ENCODE measurements around the gene CLCF1. TPM values are rescaled to one million over a fixed set of nuclear protein-coding genes. Genes with fewer than 3 reads are reported as not detected.
A peak's percentile ranks its signal among the peaks of the same experiment; 100 is the strongest.

The CLCF1 gene
- total RNA-seq, 1 donor = 6.9 TPM

DNA sequence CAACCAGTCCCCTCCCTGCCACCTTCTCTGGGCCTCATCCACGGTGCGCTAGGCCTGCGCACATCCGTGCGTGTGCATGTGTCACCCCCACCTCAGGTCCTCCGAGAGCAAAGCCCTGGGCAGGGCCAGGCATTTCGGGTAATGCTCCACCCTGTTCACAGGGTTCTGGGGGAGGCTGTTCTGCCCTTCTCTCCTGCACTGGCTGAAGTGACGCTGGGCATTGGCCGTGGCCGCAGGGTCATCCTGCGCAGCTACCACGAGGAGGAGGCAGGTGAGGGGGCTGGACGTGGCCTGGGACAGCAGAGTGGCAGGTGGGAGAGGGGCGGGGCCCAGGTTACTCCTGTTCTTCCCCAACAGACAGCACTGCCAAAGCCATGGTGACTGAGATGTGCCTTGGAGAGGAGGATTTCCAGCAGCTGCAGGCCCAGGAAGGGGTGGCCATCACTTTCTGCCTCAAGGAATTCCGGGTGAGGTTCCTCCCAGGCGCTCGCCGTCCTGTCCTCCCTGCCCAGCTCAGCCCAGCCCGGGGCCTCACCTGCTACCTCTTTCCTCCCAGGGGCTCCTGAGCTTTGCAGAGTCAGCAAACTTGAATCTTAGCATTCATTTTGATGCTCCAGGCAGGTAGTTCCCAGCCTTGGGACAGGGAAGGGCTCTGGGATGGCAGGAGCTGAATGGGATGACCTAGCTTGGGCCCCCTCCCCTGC, 22.3 kb upstream of the CLCF1 start:
- peaks cover 46% of the 10 kb centered on the region for H3K79me2 ChIP-seq (ENCODE audit: insufficient read depth, low read length)
- H3K27ac ChIP-seq (ENCODE audit: low read depth, low read length) = no peak overlapping the region
- peaks cover 19% of the 10 kb centered on the region for H3K4me1 ChIP-seq (ENCODE audit: insufficient read depth, low read length)
- H2AFZ ChIP-seq (ENCODE audit: low read length) = no peak overlapping the region
- H3K9me3 ChIP-seq (ENCODE audit: low read depth, low read length) = no peaks in the 10 kb centered on the region
- peak; percentile 60 for DNase-seq (ENCODE audit: insufficient read length, low spot score, missing footprints)
- peaks cover 22% of the 10 kb centered on the region for H4K20me1 ChIP-seq (ENCODE audit: insufficient read depth, low read length)
- H3K4me2 ChIP-seq (ENCODE audit: insufficient read depth, low read length) = no peak overlapping the region
- no peak for TF ChIP-seq CTCF (IDR thresholded peaks at IDR 0.05; ENCODE audit: extremely low read depth, low read depth, low read length)
- H3K36me3 ChIP-seq (ENCODE audit: insufficient read depth, low read length) = peaks cover 38% of the 10 kb centered on the region
- no peak overlapping the region for H3K4me3 ChIP-seq (ENCODE audit: insufficient read depth, low read length)
- no peaks in the 10 kb centered on the region for H3K27me3 ChIP-seq (ENCODE audit: insufficient read depth, low read length)

DNA sequence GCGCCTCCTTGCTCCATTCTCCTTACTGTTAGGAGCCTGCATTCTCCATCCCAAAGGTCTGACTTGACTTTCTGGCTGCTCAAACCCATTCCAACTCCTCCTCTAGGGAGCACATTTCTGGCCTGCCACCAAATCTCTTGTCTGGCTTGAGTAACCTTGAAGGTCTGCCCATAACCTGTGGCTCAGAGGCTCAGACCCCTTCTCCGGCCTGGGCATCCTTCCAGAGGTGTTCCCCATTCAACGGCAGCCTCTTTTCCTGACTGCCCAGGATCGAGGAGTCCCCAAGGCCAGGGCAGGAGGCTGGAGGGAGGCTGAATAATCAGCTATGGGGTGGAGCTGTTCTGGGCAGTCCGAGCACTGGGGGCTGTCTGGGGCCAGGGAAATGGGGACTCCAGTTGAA, 20.6 kb upstream of the CLCF1 start:
- Histone ChIP-seq H3K27ac (ENCODE audit: low read depth, low read length) (no peak overlapping the region), H3K4me2 (ENCODE audit: insufficient read depth, low read length) (no peak overlapping the region), H3K4me3 (ENCODE audit: insufficient read depth, low read length) (no peak overlapping the region), H4K20me1 (ENCODE audit: insufficient read depth, low read length) (peaks cover 9% of the 10 kb centered on the region), H3K9me3 (ENCODE audit: low read depth, low read length) (no peaks in the 10 kb centered on the region), H3K79me2 (ENCODE audit: insufficient read depth, low read length) (peaks cover 31% of the 10 kb centered on the region), H3K4me1 (ENCODE audit: insufficient read depth, low read length) (peaks cover 13% of the 10 kb centered on the region), H3K27me3 (ENCODE audit: insufficient read depth, low read length) (no peaks in the 10 kb centered on the region), H3K36me3 (ENCODE audit: insufficient read depth, low read length) (peaks cover 26% of the 10 kb centered on the region), H2AFZ (ENCODE audit: low read length) (no peak overlapping the region)
- peak; percentile 43 for DNase-seq (ENCODE audit: insufficient read length, low spot score, missing footprints)
- no peak for TF ChIP-seq CTCF (IDR thresholded peaks at IDR 0.05; ENCODE audit: extremely low read depth, low read depth, low read length)

- no peak for TF ChIP-seq CTCF (IDR thresholded peaks at IDR 0.05; ENCODE audit: extremely low read depth, low read depth, low read length)
- peak; percentile 21 for DNase-seq (ENCODE audit: insufficient read length, low spot score, missing footprints)
- Histone ChIP-seq H3K9me3 (ENCODE audit: low read depth, low read length) (no peaks in the 10 kb centered on the region), H3K4me3 (ENCODE audit: insufficient read depth, low read length) (no peak overlapping the region), H4K20me1 (ENCODE audit: insufficient read depth, low read length) (peaks cover 5% of the 10 kb centered on the region), H3K4me2 (ENCODE audit: insufficient read depth, low read length) (no peak overlapping the region), H2AFZ (ENCODE audit: low read length) (no peak overlapping the region), H3K79me2 (ENCODE audit: insufficient read depth, low read length) (peaks cover 28% of the 10 kb centered on the region), H3K4me1 (ENCODE audit: insufficient read depth, low read length) (peaks cover 13% of the 10 kb centered on the region), H3K27ac (ENCODE audit: low read depth, low read length) (no peak overlapping the region), H3K36me3 (ENCODE audit: insufficient read depth, low read length) (peaks cover 20% of the 10 kb centered on the region), H3K27me3 (ENCODE audit: insufficient read depth, low read length) (no peaks in the 10 kb centered on the region)
Measured at GRCh38 chr11:67393437-67393836, 20.0 kb upstream of the CLCF1 start.

GRCh38 chr11:67392183-67392715, 18.9 kb upstream of the CLCF1 start:
- H3K4me2 ChIP-seq (ENCODE audit: insufficient read depth, low read length) = peak overlapping the region; percentile 99
- peaks cover 13% of the 10 kb centered on the region for H3K4me1 ChIP-seq (ENCODE audit: insufficient read depth, low read length)
- H3K79me2 ChIP-seq (ENCODE audit: insufficient read depth, low read length) = peaks cover 24% of the 10 kb centered on the region
- H3K27ac ChIP-seq (ENCODE audit: low read depth, low read length) = peak overlapping the region; percentile 83
- no peaks in the 10 kb centered on the region for H3K9me3 ChIP-seq (ENCODE audit: low read depth, low read length)
- no peak for TF ChIP-seq CTCF (IDR thresholded peaks at IDR 0.05; ENCODE audit: extremely low read depth, low read depth, low read length)
- H4K20me1 ChIP-seq (ENCODE audit: insufficient read depth, low read length) = no peaks in the 10 kb centered on the region
- H3K27me3 ChIP-seq (ENCODE audit: insufficient read depth, low read length) = no peaks in the 10 kb centered on the region
- DNase-seq (ENCODE audit: insufficient read length, low spot score, missing footprints) = peak; percentile 95
- H2AFZ ChIP-seq (ENCODE audit: low read length) = peak overlapping the region; percentile 85
- peaks cover 8% of the 10 kb centered on the region for H3K36me3 ChIP-seq (ENCODE audit: insufficient read depth, low read length)
- peak overlapping the region; percentile 87 for H3K4me3 ChIP-seq (ENCODE audit: insufficient read depth, low read length)

Measured in osteoblast (primary cell).